Left renal cortex interstitium (tissue), 4 donors: ENCODE data around the gene GRIN1. TPM values are rescaled to one million over a fixed set of nuclear protein-coding genes. Genes with fewer than 3 reads are reported as not detected.

Source experiments
- DNase-seq, 4 donors: peaks; one replicate each; pipeline ENCODE4 v3.0.0-alpha.2; 2013; ENCODE audit warnings: low read depth in 4 of 4, low spot score in 2 of 4, missing footprints in 1 of 4
- polyA plus RNA-seq, 4 donors: library from polyadenylated mRNA; unstranded; fragments of 120-200 nt; gene quantifications; one replicate each; pipeline ENCODE4 v1.2.1, GENCODE V29; 2013; ENCODE audit not compliant: insufficient read length in 4 of 4

The GRIN1 gene
- polyA plus RNA-seq, 4 donors: 0.06 to 0.60 (median 0.20) TPM; not detected in 1

DNA sequence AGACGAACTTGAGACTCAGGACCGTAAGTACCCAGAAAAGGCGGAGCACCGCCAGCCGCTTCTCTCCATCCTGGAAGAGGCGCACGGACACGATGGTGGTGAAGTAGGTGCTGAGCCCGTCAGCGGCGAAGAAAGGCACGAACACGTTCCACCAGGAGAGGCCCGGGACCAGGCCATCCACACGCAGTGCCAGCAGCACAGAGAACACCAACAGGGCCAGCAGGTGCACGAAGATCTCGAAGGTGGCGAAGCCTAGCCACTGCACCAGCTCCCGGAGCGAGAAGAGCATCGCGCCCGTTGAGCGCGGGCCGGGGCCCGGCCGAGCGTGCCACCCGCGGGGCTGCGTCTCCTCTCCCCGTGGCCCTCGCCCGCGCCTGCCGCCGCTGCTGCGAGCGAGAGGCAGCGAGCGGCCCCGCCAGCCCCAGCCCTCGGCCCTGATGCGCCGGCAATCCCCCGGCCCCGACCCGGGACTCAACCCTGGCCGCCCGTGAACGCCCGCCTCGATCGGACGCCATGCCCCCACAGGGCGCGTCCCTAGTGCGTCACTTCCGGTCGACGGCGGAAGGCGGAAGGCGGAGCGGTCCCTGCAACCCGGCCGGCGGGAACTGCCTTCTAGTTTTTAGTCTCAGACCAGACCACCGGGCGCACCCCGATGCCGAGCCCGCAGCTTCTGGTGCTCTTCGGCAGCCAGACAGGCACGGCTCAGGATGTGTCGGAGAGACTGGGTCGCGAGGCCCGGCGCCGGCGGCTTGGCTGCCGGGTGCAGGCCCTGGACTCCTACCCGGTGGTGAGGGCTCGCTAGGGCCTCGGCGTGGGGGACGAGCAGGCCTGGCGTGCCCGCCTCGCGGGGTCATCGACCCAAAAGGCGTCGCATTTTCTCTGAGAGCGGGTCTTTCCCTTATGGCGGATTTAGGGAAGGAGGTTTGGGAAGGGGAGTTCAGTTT is 66.4 kb downstream of the GRIN1 start, which contains the start of the genes NDOR1 and TMEM203:
Gene NDOR1, plus strand, starts transcription at position 575 of the 944 bp plus-strand sequence. Its CDS starts 78 bp downstream, at position 653.
Gene TMEM203, minus strand, starts transcription at position 523 of the 944 bp plus-strand sequence. Its CDS starts 234 bp downstream, at position 289.
- DNase-seq: peak in 1 of 4 donors; percentile 88

- DNase-seq: no peak
Measured at GRCh38 chr9:137206602-137207001, 67.6 kb downstream of the GRIN1 start.

- no peak for DNase-seq
Measured at GRCh38 chr9:137211532-137211931, 72.6 kb downstream of the GRIN1 start.

- no peak for DNase-seq
Measured at GRCh38 chr9:137212520-137212919, 73.6 kb downstream of the GRIN1 start.

- DNase-seq: no peak
Measured at GRCh38 chr9:137213160-137214060, 74.5 kb downstream of the GRIN1 start.

- DNase-seq: no peak
Measured at GRCh38 chr9:137214620-137215019, 75.7 kb downstream of the GRIN1 start.

- no peak for DNase-seq
Measured at GRCh38 chr9:137215196-137215986, 76.4 kb downstream of the GRIN1 start.

DNA sequence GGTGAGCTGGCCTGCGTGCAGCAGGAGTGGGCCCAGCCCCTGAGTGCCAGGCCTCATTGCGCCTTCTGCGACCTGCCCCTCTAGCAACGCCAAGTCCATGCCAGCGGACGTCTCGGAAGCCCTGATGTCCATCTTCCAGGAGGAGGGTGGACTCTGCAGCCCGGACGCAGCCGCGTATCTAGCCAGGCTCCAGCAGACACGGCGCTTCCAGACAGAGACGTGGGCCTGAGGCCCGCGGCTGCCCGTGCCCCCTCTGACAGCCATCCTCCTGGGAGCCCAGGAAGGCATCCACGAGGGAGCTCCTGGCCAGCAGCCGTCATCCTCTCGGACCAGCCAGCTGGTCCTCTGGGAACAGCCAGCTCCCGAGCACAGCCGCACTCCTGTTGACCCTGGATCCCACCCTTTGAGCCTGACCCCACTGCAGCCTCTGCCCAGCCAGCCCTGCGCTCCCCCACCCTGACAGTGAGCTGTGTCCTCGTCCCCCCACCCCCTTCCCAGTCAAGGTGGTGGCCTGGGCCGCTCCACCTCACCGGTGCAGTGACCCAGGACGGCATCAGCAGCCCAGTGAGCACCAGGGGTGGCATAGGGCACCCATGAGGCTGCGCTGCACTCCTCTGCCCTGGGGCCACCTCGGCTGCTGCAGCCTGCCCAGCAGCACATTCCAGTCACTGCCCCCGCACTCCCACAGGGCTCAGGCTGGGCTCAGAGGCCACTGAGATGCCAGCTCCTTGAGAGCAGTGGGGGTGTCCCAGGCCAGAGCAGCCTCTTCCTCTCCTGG is 77.4 kb downstream of the GRIN1 start:
- no peak for DNase-seq

GRCh38 chr9:137217276-137218211 is 78.6 kb downstream of the GRIN1 start:
- DNase-seq: no peak

- no peak for DNase-seq
Measured at GRCh38 chr9:137218212-137218753, 79.3 kb downstream of the GRIN1 start.

Other genes starting within 250 kb of the GRIN1 start
- 10 to 100 TPM; 37.8 to 69.9 (median 60.6) TPM for gene FBXW5, start 194.4 kb upstream of the GRIN1 start, polyA plus RNA-seq
- 1 to 10 TPM in 2 of 4 donors, under 1 TPM in 2; 0.51 to 1.2 (median 1.0) TPM for gene C8G, start 193.9 kb upstream of the GRIN1 start, polyA plus RNA-seq
- 10 to 100 TPM; 15.7 to 53.5 (median 30.7) TPM for gene LCN12, start 186.9 kb upstream of the GRIN1 start, polyA plus RNA-seq
- gene PTGDS, start 161.7 kb upstream of the GRIN1 start, polyA plus RNA-seq: 10 to 100 TPM; 34.0 to 80.6 (median 34.4) TPM
- gene LCNL1, start 156.2 kb upstream of the GRIN1 start, polyA plus RNA-seq: under 1 TPM in 3 of 4 donors, not detected in 1; 0.08 to 0.41 (median 0.17) TPM
- gene PAXX, start 146.7 kb upstream of the GRIN1 start, polyA plus RNA-seq: 10 to 100 TPM; 22.4 to 53.2 (median 41.4) TPM
- gene CLIC3, start 142.6 kb upstream of the GRIN1 start, polyA plus RNA-seq: 1 to 10 TPM in 1 of 4 donors, under 1 TPM in 3; 0.49 to 1.2 (median 0.74) TPM
- 10 to 100 TPM; 36.4 to 60.9 (median 55.4) TPM for gene ABCA2, start 110.9 kb upstream of the GRIN1 start, polyA plus RNA-seq
- under 1 TPM in 2 of 4 donors, not detected in 2; 0.08 to 0.12 TPM for gene FUT7, start 107.1 kb upstream of the GRIN1 start, polyA plus RNA-seq
- gene NPDC1, start 93.0 kb upstream of the GRIN1 start, polyA plus RNA-seq: 10 to 100 TPM; 19.8 to 46.8 (median 34.4) TPM
- 1 to 10 TPM; 2.8 to 6.0 (median 5.1) TPM for gene ENTPD2, start 85.1 kb upstream of the GRIN1 start, polyA plus RNA-seq
- gene SAPCD2, start 68.6 kb upstream of the GRIN1 start, polyA plus RNA-seq: 10 to 100 TPM in 1 of 4 donors, 1 to 10 TPM in 3; 5.5 to 10.0 (median 8.6) TPM
- gene UAP1L1, start 61.6 kb upstream of the GRIN1 start, polyA plus RNA-seq: 1 to 10 TPM; 4.2 to 7.4 (median 5.9) TPM
- gene MAN1B1, start 52.2 kb upstream of the GRIN1 start, polyA plus RNA-seq: 10 to 100 TPM; 46.5 to 70.7 (median 63.1) TPM
- gene DPP7, start 24.4 kb upstream of the GRIN1 start, polyA plus RNA-seq: 10 to 100 TPM; 14.5 to 31.9 (median 25.1) TPM
- gene LRRC26, start 30.9 kb downstream of the GRIN1 start, polyA plus RNA-seq: under 1 TPM in 3 of 4 donors, not detected in 1; 0.12 to 0.29 (median 0.17) TPM
- gene TMEM210, start 32.9 kb downstream of the GRIN1 start, polyA plus RNA-seq: under 1 TPM in 1 of 4 donors, not detected in 3; 0.16 TPM
- 10 to 100 TPM; 31.3 to 56.1 (median 44.4) TPM for gene ANAPC2, start 49.4 kb downstream of the GRIN1 start, polyA plus RNA-seq
- gene SSNA1, start 49.5 kb downstream of the GRIN1 start, polyA plus RNA-seq: 10 to 100 TPM; 44.5 to 78.1 (median 56.9) TPM
- gene TPRN, start 61.6 kb downstream of the GRIN1 start, polyA plus RNA-seq: 10 to 100 TPM; 12.8 to 15.4 (median 14.7) TPM
- 10 to 100 TPM; 37.2 to 53.2 (median 43.5) TPM for gene TMEM203, start 66.5 kb downstream of the GRIN1 start, polyA plus RNA-seq
- gene NDOR1, start 66.5 kb downstream of the GRIN1 start, polyA plus RNA-seq: 10 to 100 TPM in 3 of 4 donors, 1 to 10 TPM in 1; 7.0 to 20.2 (median 14.5) TPM
- 10 to 100 TPM in 3 of 4 donors, 1 to 10 TPM in 1; 5.4 to 15.1 (median 13.1) TPM for gene RNF208, start 83.1 kb downstream of the GRIN1 start, polyA plus RNA-seq
- gene CYSRT1, start 86.0 kb downstream of the GRIN1 start, polyA plus RNA-seq: 10 to 100 TPM in 2 of 4 donors, 1 to 10 TPM in 2; 5.1 to 20.9 (median 12.5) TPM
- gene RNF224, start 88.3 kb downstream of the GRIN1 start, polyA plus RNA-seq: 10 to 100 TPM in 2 of 4 donors, 1 to 10 TPM in 2; 3.6 to 20.1 (median 12.5) TPM
- 10 to 100 TPM in 2 of 4 donors, 1 to 10 TPM in 2; 4.4 to 15.4 (median 8.9) TPM for gene SLC34A3, start 91.7 kb downstream of the GRIN1 start, polyA plus RNA-seq
- 100 to 1,000 TPM; 324 to 444 (median 393) TPM for gene TUBB4B, start 102.1 kb downstream of the GRIN1 start, polyA plus RNA-seq
- 1 to 10 TPM; 1.0 to 3.5 (median 2.3) TPM for gene STPG3, start 112.1 kb downstream of the GRIN1 start, polyA plus RNA-seq
- gene NELFB, start 116.2 kb downstream of the GRIN1 start, polyA plus RNA-seq: 10 to 100 TPM; 49.5 to 67.0 (median 56.4) TPM
- 1 to 10 TPM; 3.9 to 8.5 (median 6.3) TPM for gene TOR4A, start 138.6 kb downstream of the GRIN1 start, polyA plus RNA-seq
- gene NRARP, start 163.1 kb downstream of the GRIN1 start, polyA plus RNA-seq: 1 to 10 TPM; 5.7 to 8.5 (median 8.2) TPM